Thyroid gland (tissue), 4 donors: ENCODE measurements around the gene LRMDA. TPM values are rescaled to one million over a fixed set of nuclear protein-coding genes. Genes with fewer than 3 reads are reported as not detected.

ENCODE experiments used
- DNase-seq, 2 donors: peaks; one replicate each; pipeline ENCODE4 v3.0.0-alpha.2; 2019
- H3K27ac ChIP-seq, 3 donors: fragments of 200-600 bp; sonication (generic); 1 replicate in 2 of 3; 2 replicates in 1 of 3; pipeline ENCODE4 v1.5.1; 2016 to 2019; ENCODE audit warnings: mild to moderate bottlenecking in 1 of 3, moderate library complexity in 1 of 3
- H3K27me3 ChIP-seq: fragments of 200-600 bp; sonication (generic); one replicate; pipeline ENCODE4 v1.5.1; 2019
- H3K36me3 ChIP-seq, 2 donors: fragments of 200-600 bp; sonication (generic); one replicate each; pipeline ENCODE4 v1.5.1; 2016 to 2019
- H3K4me1 ChIP-seq, 2 donors: fragments of 200-600 bp; sonication (generic); one replicate each; pipeline ENCODE4 v1.5.1; 2017 to 2019
- H3K4me3 ChIP-seq, 3 donors: fragments of 200-600 bp; sonication (generic); replicated peaks in 1 of 3; 1 replicate in 2 of 3; 2 replicates in 1 of 3; pipeline ENCODE4 v1.5.1; 2016; ENCODE audit warnings: mild to moderate bottlenecking in 1 of 3
- H3K9me3 ChIP-seq: fragments of 200-600 bp; sonication (generic); one replicate; pipeline ENCODE4 v1.5.1; 2017
- POLR2A ChIP-seq, 2 donors: fragments of 450-650 bp; IDR thresholded peaks; one replicate each; pipeline ENCODE4 v1.6.1; 2017; ENCODE audit warnings: antibody characterized with exemption in 2 of 2, mild to moderate bottlenecking in 2 of 2, moderate library complexity in 1 of 2
- WGBS, 2 donors: methylation state at CpG; one replicate each; pipeline ENCODE4 v1.1.5; 2017; 5-methylcytosine and 5-hydroxymethylcytosine counted together
- intact Hi-C: fragments of 100-400 bp; cut with DNase I; formaldehyde crosslinking; loops from one replicate; pipeline ENCODE4 v1.15.1; 2023
- total RNA-seq, 4 donors: library from RNA; depleted of rRNA; stranded (reverse); fragments of >200 nt; gene quantifications; one replicate each; pipeline ENCODE4 v1.2.3, GENCODE V29; 2016
- TF ChIP-seq, protein P1 (sequence below), 6 experiments: fragments of 200-600 bp in 3 of 6; fragments of 450-650 bp in 3 of 6; sonication (generic) in 3 of 6; IDR thresholded peaks; one replicate each; pipeline ENCODE4 v1.5.1; 2016 to 2019; ENCODE audit warnings: antibody characterized with exemption in 6 of 6, mild to moderate bottlenecking in 2 of 6, inconsistent platforms in 1 of 6, moderate library complexity in 1 of 6

The LRMDA gene
- total RNA-seq, 4 donors from 2014 or later = 16.5 to 31.7 (median 23.2) TPM

DNA sequence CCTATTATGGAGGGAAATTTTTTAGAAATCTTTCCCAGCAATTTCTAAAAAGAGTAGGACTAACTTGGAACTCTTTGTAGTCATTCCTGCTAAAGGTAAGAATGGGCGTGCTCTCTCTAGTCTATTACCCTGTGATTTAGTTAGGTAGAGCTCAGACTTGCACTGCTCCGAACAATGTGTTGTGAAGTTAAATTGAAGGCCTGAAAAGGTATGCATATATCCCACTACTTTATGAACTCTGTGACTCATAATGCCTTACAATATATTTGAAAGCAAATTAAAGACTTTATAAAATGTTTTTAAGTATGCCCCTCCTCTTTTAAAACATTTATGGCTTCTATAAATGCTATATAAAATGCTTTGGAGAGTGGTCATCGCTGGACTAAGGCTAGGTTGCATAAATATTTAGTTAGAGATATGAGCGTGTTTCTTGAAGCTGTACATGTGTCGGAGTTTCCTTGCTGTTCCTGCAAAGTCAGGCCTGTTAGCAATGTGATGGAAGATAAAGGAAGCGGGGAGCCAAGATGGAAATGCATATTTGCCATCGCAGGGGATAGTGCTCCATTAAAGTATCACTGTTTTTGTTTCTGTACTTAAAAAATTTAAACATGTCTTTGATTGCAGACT, 761.4 kb downstream of the LRMDA start:
- DNase-seq = no peak
- Histone ChIP-seq H3K27ac (no peak overlapping the region), H3K36me3 (no peaks in the 10 kb centered on the region), H3K9me3 (no peaks in the 10 kb centered on the region), H3K4me3 (no peak overlapping the region), H3K27me3 (no peaks in the 10 kb centered on the region), H3K4me1 (no peaks in the 10 kb centered on the region)
- intact Hi-C loops = no loop called here
- TF ChIP-seq, protein P1, sequence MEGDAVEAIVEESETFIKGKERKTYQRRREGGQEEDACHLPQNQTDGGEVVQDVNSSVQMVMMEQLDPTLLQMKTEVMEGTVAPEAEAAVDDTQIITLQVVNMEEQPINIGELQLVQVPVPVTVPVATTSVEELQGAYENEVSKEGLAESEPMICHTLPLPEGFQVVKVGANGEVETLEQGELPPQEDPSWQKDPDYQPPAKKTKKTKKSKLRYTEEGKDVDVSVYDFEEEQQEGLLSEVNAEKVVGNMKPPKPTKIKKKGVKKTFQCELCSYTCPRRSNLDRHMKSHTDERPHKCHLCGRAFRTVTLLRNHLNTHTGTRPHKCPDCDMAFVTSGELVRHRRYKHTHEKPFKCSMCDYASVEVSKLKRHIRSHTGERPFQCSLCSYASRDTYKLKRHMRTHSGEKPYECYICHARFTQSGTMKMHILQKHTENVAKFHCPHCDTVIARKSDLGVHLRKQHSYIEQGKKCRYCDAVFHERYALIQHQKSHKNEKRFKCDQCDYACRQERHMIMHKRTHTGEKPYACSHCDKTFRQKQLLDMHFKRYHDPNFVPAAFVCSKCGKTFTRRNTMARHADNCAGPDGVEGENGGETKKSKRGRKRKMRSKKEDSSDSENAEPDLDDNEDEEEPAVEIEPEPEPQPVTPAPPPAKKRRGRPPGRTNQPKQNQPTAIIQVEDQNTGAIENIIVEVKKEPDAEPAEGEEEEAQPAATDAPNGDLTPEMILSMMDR (IDR thresholded peaks at IDR 0.05) = no peak
- TF ChIP-seq POLR2A (IDR thresholded peaks at IDR 0.05) = no peak
- 93 to 95% methylated on average over 7 of the region's 7 CpGs for WGBS, 2 donors

DNA sequence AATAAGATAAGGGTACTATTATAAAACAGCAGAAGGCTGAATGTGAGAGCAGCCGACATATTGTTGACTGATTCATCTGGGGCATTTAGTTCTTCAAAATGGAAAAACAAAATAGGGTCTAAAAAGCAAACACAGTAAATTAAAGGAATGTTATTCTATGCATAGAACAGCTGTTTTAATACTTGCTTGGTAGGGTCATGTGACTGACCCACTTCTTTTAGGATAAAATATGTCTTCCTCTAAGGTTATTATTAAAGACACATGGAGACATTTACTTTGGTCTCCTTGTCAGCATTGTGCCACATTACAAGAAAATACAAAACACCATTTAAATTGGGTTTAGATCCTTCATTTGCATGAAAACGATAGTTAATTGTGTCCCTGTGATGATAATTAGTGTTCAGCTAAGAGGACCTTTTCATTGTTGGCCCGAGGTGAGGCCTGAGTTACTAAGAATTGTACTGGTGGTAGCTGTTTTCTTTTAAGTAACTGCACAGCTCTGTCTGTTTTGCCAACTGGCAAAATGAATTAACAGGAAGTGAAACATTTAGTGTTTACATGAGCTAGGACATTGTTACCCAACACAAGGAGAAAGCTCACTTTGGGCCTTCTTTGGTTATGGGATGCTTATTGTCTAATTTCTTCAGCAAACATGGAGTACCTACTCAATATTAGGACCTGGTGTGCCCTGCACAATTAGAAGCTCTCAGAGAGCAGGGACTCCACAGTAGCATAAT, 764.4 kb downstream of the LRMDA start:
- H3K27ac ChIP-seq = no peak overlapping the region
- intact Hi-C loops = no loop called here

DNA sequence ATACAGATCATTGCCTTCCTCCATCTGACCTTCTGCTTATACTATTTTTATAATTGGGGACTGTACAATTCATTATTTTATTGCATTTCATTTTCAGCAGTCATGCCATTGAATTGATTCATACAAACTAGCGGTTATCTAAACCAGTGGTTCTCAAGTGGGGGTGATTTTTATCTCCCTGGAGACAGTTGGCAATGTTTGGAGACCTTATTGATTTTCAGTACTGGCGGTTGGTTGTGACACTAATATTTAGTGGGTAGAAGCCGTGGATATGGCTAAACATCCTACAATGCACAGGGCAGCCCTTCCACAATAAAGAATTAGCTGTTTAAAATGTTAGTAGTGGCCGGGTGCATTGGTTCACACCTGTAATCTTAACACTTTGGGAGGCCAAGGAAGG, 765.9 kb downstream of the LRMDA start:
- intact Hi-C loops = no loop called here
- Histone ChIP-seq H3K9me3 (no peaks in the 10 kb centered on the region), H3K27ac (no peak overlapping the region), H3K4me1 (no peaks in the 10 kb centered on the region), H3K27me3 (no peaks in the 10 kb centered on the region), H3K36me3 (no peaks in the 10 kb centered on the region), H3K4me3 (no peak overlapping the region)
- no peak for DNase-seq
- TF ChIP-seq POLR2A (IDR thresholded peaks at IDR 0.05) = no peak
- TF ChIP-seq, protein P1 (IDR thresholded peaks at IDR 0.05) = no peak
- 92 to 95% methylated on average over 4 of the region's 4 CpGs for WGBS, 2 donors

More for the DNA sequence above, 764.4 kb downstream of the LRMDA start:
- Histone ChIP-seq H3K4me3 (no peak overlapping the region), H3K9me3 (no peaks in the 10 kb centered on the region), H3K36me3 (no peaks in the 10 kb centered on the region), H3K4me1 (no peaks in the 10 kb centered on the region), H3K27me3 (no peaks in the 10 kb centered on the region)
- no peak for DNase-seq
- TF ChIP-seq, protein P1 (IDR thresholded peaks at IDR 0.05) = no peak
- WGBS, 2 donors = 63 to 68% methylated on average over 3 of the region's 3 CpGs

DNA sequence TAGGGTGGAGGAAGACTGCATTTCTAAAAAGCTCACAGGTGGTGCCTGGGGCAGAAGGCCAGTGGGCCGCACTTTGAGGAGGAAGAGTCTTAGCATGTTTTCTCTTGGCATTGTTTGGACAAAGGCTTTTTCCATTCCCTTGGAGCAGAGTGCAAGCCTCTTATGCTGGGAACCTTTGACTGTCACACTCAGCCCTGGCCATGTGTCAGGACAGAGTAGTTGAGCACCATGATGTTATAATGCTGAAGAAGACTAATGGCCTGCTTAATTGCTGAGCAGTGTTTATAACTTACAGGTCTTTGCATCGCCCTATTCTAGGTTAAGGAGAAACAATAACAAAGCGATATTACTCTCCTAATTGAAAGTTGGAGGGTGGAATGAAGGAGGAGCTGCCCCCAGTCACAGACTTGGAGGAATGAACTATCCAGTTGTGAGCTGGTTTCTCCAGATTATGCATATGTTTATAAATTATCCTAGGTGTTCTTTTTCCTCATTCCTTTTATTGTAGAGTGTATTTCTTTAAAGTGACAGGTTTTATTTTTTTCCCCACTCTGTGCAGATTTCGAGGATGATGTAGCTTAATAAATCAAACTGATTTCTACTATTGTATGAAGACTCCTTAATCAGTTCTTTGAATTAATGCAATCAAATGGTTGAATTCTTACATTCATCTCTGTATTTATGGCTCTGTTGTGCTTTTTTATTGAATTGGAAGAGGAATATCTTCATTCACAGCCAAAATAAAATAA, 767.0 kb downstream of the LRMDA start:
- H3K36me3 ChIP-seq = no peaks in the 10 kb centered on the region
- intact Hi-C loops = no loop called here
- H3K4me1 ChIP-seq = no peaks in the 10 kb centered on the region
- no peaks in the 10 kb centered on the region for H3K9me3 ChIP-seq
- 84 to 92% methylated on average over 4 of the region's 4 CpGs for WGBS, 2 donors
- no peak for DNase-seq
- TF ChIP-seq, protein P1 (IDR thresholded peaks at IDR 0.05) = no peak
- no peak overlapping the region for H3K27ac ChIP-seq
- no peak overlapping the region for H3K4me3 ChIP-seq
- no peaks in the 10 kb centered on the region for H3K27me3 ChIP-seq

DNA sequence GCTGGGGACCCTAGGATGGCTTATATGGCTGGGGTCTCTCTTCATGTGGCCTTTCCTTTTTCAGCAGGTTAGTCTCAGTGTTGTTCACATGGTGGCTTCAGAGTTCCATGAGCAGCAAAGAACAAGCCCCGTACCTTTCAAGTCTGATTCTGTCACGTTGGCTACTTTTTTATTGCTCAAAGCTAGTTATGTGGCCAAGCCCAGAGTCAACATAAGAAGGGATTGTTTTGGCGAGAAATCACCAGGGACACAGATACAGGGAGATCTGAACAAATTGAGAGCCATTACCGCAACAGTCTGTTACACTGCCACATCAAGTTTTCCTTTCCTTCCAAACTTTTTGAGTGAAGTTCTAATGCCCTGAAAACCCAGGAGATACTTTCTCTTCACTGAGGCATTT, 770.5 kb downstream of the LRMDA start:
- no peaks in the 10 kb centered on the region for H3K36me3 ChIP-seq
- WGBS, 2 donors = 84 to 92% methylated on average over 4 of the region's 4 CpGs
- intact Hi-C loops = no loop called here
- DNase-seq = no peak
- no peak overlapping the region for H3K4me3 ChIP-seq
- TF ChIP-seq, protein P1 (IDR thresholded peaks at IDR 0.05) = no peak
- no peak for TF ChIP-seq POLR2A (IDR thresholded peaks at IDR 0.05)
- no peaks in the 10 kb centered on the region for H3K9me3 ChIP-seq
- H3K27ac ChIP-seq = no peak overlapping the region
- H3K4me1 ChIP-seq = no peaks in the 10 kb centered on the region
- no peaks in the 10 kb centered on the region for H3K27me3 ChIP-seq
